Epidermal melanocyte (primary cell): ENCODE results near the gene PEX12.
"Not testable (repeated sequence)": the region's sequence is repeated elsewhere in the genome, so short reads cannot be mapped to it uniquely, and the experiment has no call there.

ENCODE experiments used
- DNase-seq: peaks from one replicate; pipeline ENCODE4 v3.0.0; 2011; ENCODE audit warnings: low spot score; ENCODE audit not compliant: insufficient read length

PEX12 gene

DNA sequence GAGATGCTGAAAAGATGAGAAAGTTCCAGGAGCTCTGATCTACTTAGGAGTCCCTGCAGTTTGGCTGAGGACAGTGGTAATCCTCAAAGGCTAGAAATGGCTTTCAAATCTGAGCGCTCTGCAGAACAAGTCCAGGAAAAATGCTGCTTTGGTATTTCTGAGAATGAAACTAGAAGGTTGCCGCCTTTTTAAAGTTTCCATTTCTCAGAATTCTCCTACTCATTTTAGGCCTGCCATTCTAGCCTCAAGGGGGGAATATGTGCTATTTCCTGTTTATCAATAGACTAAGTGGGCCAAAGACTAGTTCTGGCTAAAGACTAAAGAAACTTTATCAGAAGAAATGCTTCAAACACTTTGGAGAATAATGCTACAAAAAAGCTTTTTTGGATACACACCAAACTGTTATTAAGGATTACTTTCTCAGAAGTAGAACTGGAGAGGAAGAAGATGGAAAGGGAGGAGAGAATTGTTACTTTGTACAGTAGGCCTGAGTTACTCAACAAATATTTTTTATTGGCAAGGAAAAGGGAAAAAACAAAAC, 40.7 kb downstream of the PEX12 start, which contains the start of gene SLFN12L:
TSS of gene SLFN12L (minus strand) at position 78 of the 541 bp plus-strand sequence. CDS start 15,314 bp downstream, outside the sequence.
- no peak for DNase-seq

- DNase-seq = no peak
Measured at GRCh38 chr17:35536664-35537171, 41.7 kb downstream of the PEX12 start.

DNA sequence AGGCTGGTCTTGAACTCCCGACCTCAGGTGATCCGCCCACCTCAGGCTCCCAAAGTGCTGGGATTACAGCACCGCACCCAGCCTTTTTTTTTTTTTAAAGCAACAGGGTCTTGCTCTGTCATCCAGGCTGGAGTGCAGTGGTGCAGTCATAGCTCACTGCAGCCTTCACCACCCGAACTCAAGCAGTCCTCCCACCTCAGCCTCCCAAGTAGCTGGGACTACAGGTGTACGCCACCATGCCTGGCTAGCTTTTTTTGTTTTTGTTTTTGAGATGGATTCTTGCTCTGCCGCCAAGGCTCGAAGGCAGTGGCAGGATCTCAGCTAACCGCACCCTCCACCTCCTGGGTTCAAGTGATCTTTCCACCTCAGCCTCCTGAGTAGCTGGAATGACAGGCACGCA, 43.0 kb downstream of the PEX12 start:
- not testable (repeated sequence) for DNase-seq

GRCh38 chr17:35534576-35535093, 43.7 kb downstream of the PEX12 start:
- no peak for DNase-seq

DNA sequence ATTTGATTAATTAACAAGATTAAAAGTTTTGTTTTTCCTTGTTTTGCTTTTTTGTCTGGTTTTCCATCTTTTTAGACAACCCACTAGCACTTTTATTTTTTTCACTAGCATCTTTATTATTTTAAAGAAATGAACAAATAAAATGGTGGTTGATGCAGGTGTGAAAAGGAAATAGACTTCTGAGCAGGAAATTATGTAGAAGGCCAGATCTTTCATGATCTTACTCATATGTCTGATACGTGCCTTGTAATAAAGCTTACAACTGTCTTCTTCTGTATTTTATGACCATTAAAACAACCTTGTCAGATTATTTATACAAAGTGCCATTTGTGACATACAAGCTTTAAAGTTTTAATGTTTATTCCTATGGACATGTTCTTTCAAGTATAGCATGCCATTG, 47.2 kb downstream of the PEX12 start:
- no peak for DNase-seq

DNA sequence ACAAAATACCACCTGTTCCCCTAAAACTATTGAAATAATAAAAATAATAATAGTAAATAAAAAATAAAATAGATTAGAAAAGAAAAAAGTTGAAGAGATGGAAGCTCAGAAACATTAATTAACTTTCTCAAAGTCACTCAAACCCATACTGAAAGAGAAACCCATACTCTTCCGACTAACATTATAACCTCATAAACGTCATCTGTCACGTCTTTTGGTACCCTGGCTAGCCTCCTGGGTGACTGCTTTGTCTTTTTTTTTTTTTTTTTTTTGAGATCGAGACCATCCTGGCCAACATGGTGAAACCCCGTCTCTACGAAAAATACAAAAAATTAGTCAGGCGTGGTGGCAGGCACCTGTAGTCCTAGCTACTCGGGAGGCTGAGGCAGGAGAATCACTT, 48.5 kb downstream of the PEX12 start:
- DNase-seq = no peak

- DNase-seq = not testable (repeated sequence)
Measured at GRCh38 chr17:35529326-35529725, 49.0 kb downstream of the PEX12 start.
